Adrenal gland (tissue), 12 donors: ENCODE measurements around the gene SNN. TPM values are rescaled to one million over a fixed set of nuclear protein-coding genes. Genes with fewer than 3 reads are reported as not detected.

Source experiments
- DNase-seq, 7 donors: peaks; one replicate each; pipeline ENCODE4 v3.0.0-alpha.2; 2019 to 2020
- H3K27ac ChIP-seq, 5 donors: fragments of 200-600 bp; sonication (generic) in 4 of 5; 1 replicate in 3 of 5; 2 replicates in 2 of 5; pipeline versions ENCODE4 v1.5.1 to v1.8.0; 2016 to 2020; ENCODE audit warnings: mild to moderate bottlenecking in 1 of 5
- H3K27me3 ChIP-seq: fragments of 200-600 bp; 2 replicates; pipeline ENCODE4 v1.8.0; 2021
- H3K36me3 ChIP-seq, 2 donors: fragments of 200-600 bp; replicated peaks in 1 of 2; 1 replicate in 1 of 2; 2 replicates in 1 of 2; pipeline versions ENCODE4 v1.5.1 to v1.8.0; 2018 to 2022
- H3K4me1 ChIP-seq, 2 donors: fragments of 200-600 bp; replicated peaks in 1 of 2; 1 replicate in 1 of 2; 2 replicates in 1 of 2; pipeline versions ENCODE4 v1.5.1 to v1.8.0; 2018 to 2021
- H3K4me3 ChIP-seq, 4 donors: fragments of 200-600 bp; sonication (generic) in 3 of 4; one replicate each; pipeline ENCODE4 v1.5.1; 2016 to 2018
- H3K9me3 ChIP-seq, 3 donors: fragments of 200-600 bp; sonication (generic) in 1 of 3; replicated peaks in 1 of 3; 1 replicate in 2 of 3; 2 replicates in 1 of 3; pipeline versions ENCODE4 v1.5.1 to v1.8.0; 2016 to 2021
- CTCF ChIP-seq, 6 experiments: fragments of 450-650 bp in 4 of 6; fragments of 200-600 bp in 2 of 6; sonication (generic) in 1 of 6; IDR thresholded peaks; 1 replicate in 5 of 6; 2 replicates in 1 of 6; pipeline versions ENCODE4 v1.5.1 to v1.8.0; 2016 to 2021; ENCODE audit warnings: antibody characterized with exemption in 6 of 6, mild to moderate bottlenecking in 2 of 6, moderate library complexity in 1 of 6
- POLR2A ChIP-seq, 2 donors: fragments of 450-650 bp; IDR thresholded peaks; one replicate each; pipeline ENCODE4 v1.6.1; 2017; ENCODE audit warnings: antibody characterized with exemption in 2 of 2, mild to moderate bottlenecking in 2 of 2, moderate library complexity in 1 of 2
- WGBS, 4 donors: extraction: QIAGEN DNeasy Blood & Tissue Kit in 2 of 4; methylation state at CpG; one replicate each; pipeline versions ENCODE4 v1.1.5 to v1.1.7; 2013 to 2017; 5-methylcytosine and 5-hydroxymethylcytosine counted together
- intact Hi-C, 2 donors: fragments of 100-400 bp; cut with DNase I; formaldehyde crosslinking; loops; one replicate each; pipeline versions ENCODE4 v1.14.1 to v1.15.0; 2022 to 2023
- polyA plus RNA-seq, 3 donors: library from polyadenylated mRNA; stranded (reverse); fragments of 200-250 nt in 2 of 3; fragments of 350-450 nt in 1 of 3; fragmentation: Illumina TruSeq in 1 of 3; extraction: RNeasy Lipid Tissue Mini Kit (QIAGEN cat#74804) in 1 of 3; gene quantifications; one replicate each; pipeline ENCODE4 v1.2.3, GENCODE V29; 2013 to 2014
- total RNA-seq, 9 donors: library from RNA; depleted of rRNA in 4 of 9; stranded (reverse); fragments of >200 nt in 4 of 9; fragments of 120-200 nt in 1 of 9; fragmentation: NEBNext Ultra II Directional in 1 of 9; extraction: Animal tissue kit (Norgen Biotek cat#: 25700) in 1 of 9; gene quantifications; one replicate each; pipeline versions ENCODE4 v1.1.0 to v1.2.4, GENCODE V29; 2013 to 2023
- donor health status: healthy with polysubstance abuse.
- donor health status: Bipolar disorder and iron deficiency.
- donor health status: DM: yes; HTN: yes; CAD: no.
- donor health status: DM: no; HTN: no; CAD: no.
- donor health status: DM: no; HTN: no; CAD: no.
- donor health status: DM: yes; HTN: yes; CAD: no.

The SNN gene
- total and polyA plus RNA-seq, 12 donors, result 10.5 to 94.7 (median 39.3) TPM

GRCh38 chr16:11722468-11722808 is 54.2 kb downstream of the SNN start:
- H3K9me3 ChIP-seq, result no peaks in the 10 kb centered on the region
- intact Hi-C loops, result no loop called here
- no peak overlapping the region for H3K4me3 ChIP-seq
- H3K4me1 ChIP-seq, result no peaks in the 10 kb centered on the region
- 86 to 91% (median 89%) methylated on average over 3 of the region's 3 CpGs for WGBS, 4 donors
- no peaks in the 10 kb centered on the region for H3K27me3 ChIP-seq
- peaks cover 0 to 42% of the 10 kb centered on the region in 2 donors for H3K36me3 ChIP-seq
- no peak overlapping the region for H3K27ac ChIP-seq
- no peak for DNase-seq
- TF ChIP-seq CTCF (IDR thresholded peaks at IDR 0.05) (no peak), POLR2A (IDR thresholded peaks at IDR 0.05) (no peak)

- H3K4me1 ChIP-seq, result peaks cover 0 to 8% of the 10 kb centered on the region in 2 donors
- no peaks in the 10 kb centered on the region for H3K9me3 ChIP-seq
- no peak overlapping the region for H3K27ac ChIP-seq
- H3K27me3 ChIP-seq, result no peaks in the 10 kb centered on the region
- no peak for DNase-seq
- intact Hi-C loops, result no loop called here
- no peak overlapping the region for H3K4me3 ChIP-seq
- 91 to 100% (median 95%) methylated on average over 1 of the region's 1 CpG for WGBS, 4 donors
- TF ChIP-seq CTCF (IDR thresholded peaks at IDR 0.05) (no peak), POLR2A (IDR thresholded peaks at IDR 0.05) (no peak)
- H3K36me3 ChIP-seq, result peaks cover 0 to 60% of the 10 kb centered on the region in 2 donors
Measured at GRCh38 chr16:11725457-11725856, 57.2 kb downstream of the SNN start.

- Histone ChIP-seq H3K36me3 (peaks cover 0 to 55% of the 10 kb centered on the region in 2 donors), H3K27ac (no peak overlapping the region), H3K4me3 (no peak overlapping the region), H3K27me3 (no peaks in the 10 kb centered on the region), H3K4me1 (peaks cover 0 to 14% of the 10 kb centered on the region in 2 donors), H3K9me3 (no peaks in the 10 kb centered on the region)
- DNase-seq, result no peak
- WGBS, 4 donors, result 84 to 99% (median 95%) methylated on average over 8 of the region's 8 CpGs
- TF ChIP-seq CTCF (IDR thresholded peaks at IDR 0.05), result no peak
- intact Hi-C loops, result no loop called here
Measured at GRCh38 chr16:11726008-11726407, 57.8 kb downstream of the SNN start.

GRCh38 chr16:11727796-11728543 is 59.7 kb downstream of the SNN start:
- Histone ChIP-seq H3K4me1 (peaks cover 0 to 15% of the 10 kb centered on the region in 2 donors), H3K36me3 (peaks cover 0 to 64% of the 10 kb centered on the region in 2 donors), H3K27me3 (no peaks in the 10 kb centered on the region), H3K4me3 (no peak overlapping the region), H3K27ac (no peak overlapping the region), H3K9me3 (no peaks in the 10 kb centered on the region)
- 66 to 74% (median 73%) methylated on average over 4 of the region's 4 CpGs for WGBS, 4 donors
- TF ChIP-seq CTCF (IDR thresholded peaks at IDR 0.05) (no peak), POLR2A (IDR thresholded peaks at IDR 0.05) (no peak)
- DNase-seq, result no peak
- intact Hi-C loops, result no loop called here

Other genes starting within 250 kb of the SNN start
- 10 to 100 TPM; 17.3 to 83.2 (median 58.9) TPM for gene LITAF, start 81.5 kb upstream of the SNN start, total RNA-seq
- 10 to 100 TPM; 23.1 to 75.5 (median 35.2) TPM for gene LITAF, start 81.5 kb upstream of the SNN start, polyA plus RNA-seq
- 10 to 100 TPM; 33.5 to 68.4 (median 46.6) TPM for gene TXNDC11, start 74.4 kb downstream of the SNN start, total RNA-seq
- 10 to 100 TPM; 51.2 to 78.1 (median 57.4) TPM for gene TXNDC11, start 74.4 kb downstream of the SNN start, polyA plus RNA-seq
- 10 to 100 TPM; 32.1 to 61.3 (median 44.6) TPM for gene ZC3H7A, start 128.8 kb downstream of the SNN start, total RNA-seq
- gene ZC3H7A, start 128.8 kb downstream of the SNN start, polyA plus RNA-seq, result 10 to 100 TPM; 31.1 to 83.9 (median 35.9) TPM
- gene RSL1D1, start 183.1 kb downstream of the SNN start, total RNA-seq, result 100 to 1,000 TPM in 8 of 9 donors, 10 to 100 TPM in 1; 90.6 to 511 (median 132) TPM
- gene RSL1D1, start 183.1 kb downstream of the SNN start, polyA plus RNA-seq, result 100 to 1,000 TPM in 1 of 3 donors, 10 to 100 TPM in 2; 40.1 to 364 (median 43.1) TPM
- 100 to 1,000 TPM in 5 of 9 donors, 10 to 100 TPM in 4; 55.2 to 188 (median 113) TPM for gene GSPT1, start 247.5 kb downstream of the SNN start, total RNA-seq
- 100 to 1,000 TPM in 1 of 3 donors, 10 to 100 TPM in 2; 21.1 to 246 (median 23.3) TPM for gene GSPT1, start 247.5 kb downstream of the SNN start, polyA plus RNA-seq